HCT116 (cell line): Measurements from ENCODE around the gene RNASE9. TPM values are rescaled to one million over a fixed set of nuclear protein-coding genes. Genes with fewer than 3 reads are reported as not detected.
"Not testable (repeated sequence)": the region's sequence is repeated elsewhere in the genome, so short reads cannot be mapped to it uniquely, and the experiment has no call there.

ENCODE experiments used
- ATAC-seq: fragments of 200-7000 bp; cut with Tn5 transposase; 2 replicates; pipeline ENCODE4 v1.9.1; 2020; ENCODE audit warnings: mild to moderate bottlenecking, moderate library complexity
- BruUV-seq: library from RNA; stranded (reverse); fragments of 400-500 nt; replicated peaks from 2 replicates; lab custom pipeline; 2021; lab: Mats Ljungman, UMichigan
- CTCF ChIA-PET: fragments of 300-600 bp; sonication (Branson Sonifier 250); formaldehyde crosslinking; loops from one replicate; lab custom pipeline; 2021; ENCODE audit warnings: antibody characterized with exemption; lab: Charles Lee
- POLR2A ChIA-PET: fragments of 300-600, 350-600 bp; sonication (Branson Sonifier 250); formaldehyde crosslinking; loops from one replicate; lab custom pipeline; 2021; ENCODE audit warnings: antibody characterized with exemption; lab: Charles Lee
- RAD21 ChIA-PET, 2 experiments: fragments of 300-600 bp; sonication (Branson Sonifier 250); formaldehyde crosslinking; loops; one replicate each; lab custom pipeline; 2023; ENCODE audit warnings: low total read pairs in 2 of 2; ENCODE audit not compliant: uncharacterized antibody in 2 of 2, unreplicated experiment in 2 of 2, low non-redundant PET in 1 of 2; lab: Charles Lee
- DNase-seq: peaks from one replicate; pipeline ENCODE4 v3.0.0-alpha.2; 2010; ENCODE audit warnings: low read depth, low spot score
- H2AFZ ChIP-seq: fragments of 200-600 bp; shearing (Covaris generic), sonication (generic); 2 replicates; pipeline ENCODE4 v1.6.1; 2017; ENCODE audit warnings: low read depth, mixed run types, mixed read lengths, antibody characterized with exemption, low read length; ENCODE audit not compliant: poor library complexity, severe bottlenecking
- H3K27ac ChIP-seq: 2 replicates; pipeline ENCODE4 v1.5.1; 2012; ENCODE audit warnings: low read depth, low read length
- H3K27me3 ChIP-seq: fragments of 200-600 bp; sonication (generic); 2 replicates; pipeline ENCODE4 v1.6.1; 2016; ENCODE audit warnings: mixed run types, low read length, mixed read lengths; ENCODE audit not compliant: insufficient read depth
- H3K36me3 ChIP-seq, 2 experiments: fragments of 200-500 bp in 1 of 2; fragments of 200-600 bp in 1 of 2; sonication (Bioruptor generic) in 1 of 2; sonication (generic) in 1 of 2; 2 replicates each; pipeline versions ENCODE4 v1.5.1 to v1.6.1; 2014 to 2016; ENCODE audit warnings: low read length in 2 of 2, inconsistent platforms in 1 of 2, mixed read lengths in 1 of 2, mixed run types in 1 of 2; ENCODE audit not compliant: insufficient read depth in 2 of 2, control insufficient read depth in 1 of 2
- H3K4me1 ChIP-seq, 2 experiments: fragments of 200-600 bp in 1 of 2; sonication (generic) in 1 of 2; 2 replicates each; pipeline versions ENCODE4 v1.5.1 to v1.6.1; 2012 to 2017; ENCODE audit warnings: low read length in 2 of 2, inconsistent platforms in 1 of 2, mild to moderate bottlenecking in 1 of 2, mixed read lengths in 1 of 2, mixed run types in 1 of 2, moderate library complexity in 1 of 2; ENCODE audit not compliant: insufficient read depth in 2 of 2, control insufficient read depth in 1 of 2
- H3K4me2 ChIP-seq: fragments of 200-600 bp; sonication (generic); 2 replicates; pipeline ENCODE4 v1.6.1; 2017; ENCODE audit warnings: mixed run types, low read length, mixed read lengths
- H3K4me3 ChIP-seq, 2 experiments: fragments of 200-600 bp in 1 of 2; sonication (generic) in 1 of 2; replicated peaks in 1 of 2; 2 replicates each; pipeline ENCODE4 v1.5.1; 2011 to 2016; ENCODE audit warnings: low read length in 2 of 2, control low read depth in 1 of 2, low read depth in 1 of 2, mild to moderate bottlenecking in 1 of 2, mixed read lengths in 1 of 2, mixed run types in 1 of 2
- H3K79me2 ChIP-seq: fragments of 200-600 bp; sonication (generic); 2 replicates; pipeline ENCODE4 v1.6.1; 2017; ENCODE audit warnings: mild to moderate bottlenecking, mixed run types, low read length, moderate library complexity, mixed read lengths; ENCODE audit not compliant: insufficient read depth
- H3K9ac ChIP-seq: fragments of 200-600 bp; sonication (generic); 2 replicates; pipeline ENCODE4 v1.6.1; 2016; ENCODE audit warnings: low read length, mixed read lengths
- H3K9me2 ChIP-seq: fragments of 200-600 bp; sonication (generic), shearing (Covaris generic); 2 replicates; pipeline ENCODE4 v1.6.1; 2017; ENCODE audit warnings: mixed run types, mild to moderate bottlenecking, moderate library complexity; ENCODE audit not compliant: insufficient read depth
- H3K9me3 ChIP-seq, 2 experiments: fragments of 200-500 bp in 1 of 2; fragments of 200-600 bp in 1 of 2; sonication (Bioruptor generic) in 1 of 2; sonication (generic) in 1 of 2; 2 replicates each; pipeline ENCODE4 v1.6.1; 2014 to 2017; ENCODE audit warnings: low read length in 2 of 2, mixed read lengths in 2 of 2, inconsistent platforms in 1 of 2, low read depth in 1 of 2, mild to moderate bottlenecking in 1 of 2, mixed run types in 1 of 2, moderate library complexity in 1 of 2; ENCODE audit not compliant: control insufficient read depth in 1 of 2, insufficient read depth in 1 of 2
- H4K20me1 ChIP-seq: fragments of 200-600 bp; sonication (generic), shearing (Covaris generic); 2 replicates; pipeline ENCODE4 v1.6.1; 2017; ENCODE audit warnings: mixed run types, mild to moderate bottlenecking, moderate library complexity; ENCODE audit not compliant: insufficient read depth
- ATF3 ChIP-seq: IDR thresholded peaks from 2 replicates; pipeline ENCODE4 v1.6.1; 2012
- CBX3 ChIP-seq: IDR thresholded peaks from 2 replicates; pipeline ENCODE4 v1.6.1; 2012; ENCODE audit warnings: low read depth
- CEBPB ChIP-seq: IDR thresholded peaks from 2 replicates; pipeline ENCODE4 v1.6.1; 2012; ENCODE audit warnings: low read depth
- EGR1 ChIP-seq: IDR thresholded peaks from 2 replicates; pipeline ENCODE4 v1.6.1; 2012; ENCODE audit warnings: low read depth
- ELF1 ChIP-seq: IDR thresholded peaks from 2 replicates; pipeline ENCODE4 v1.6.1; 2012; ENCODE audit warnings: low read depth, borderline replicate concordance
- EZH2 ChIP-seq: fragments of 200-600 bp; sonication (generic); IDR thresholded peaks from 2 replicates; pipeline ENCODE4 v1.6.1; 2017; ENCODE audit warnings: antibody characterized with exemption, mixed run types
- EZH2phosphoT487 ChIP-seq: fragments of 200-600 bp; IDR thresholded peaks from 2 replicates; pipeline ENCODE4 v1.6.1; 2018; ENCODE audit warnings: antibody characterized with exemption, borderline replicate concordance
- JUND ChIP-seq: IDR thresholded peaks from 2 replicates; pipeline ENCODE4 v1.6.1; 2012
- MAX ChIP-seq: IDR thresholded peaks from 2 replicates; pipeline ENCODE4 v1.6.1; 2012
- RAD21 ChIP-seq: IDR thresholded peaks from 2 replicates; pipeline ENCODE4 v1.6.1; 2012; ENCODE audit warnings: low read depth, mild to moderate bottlenecking
- SP1 ChIP-seq: IDR thresholded peaks from 2 replicates; pipeline ENCODE4 v1.6.1; 2012; ENCODE audit warnings: low read depth
- SRF ChIP-seq: IDR thresholded peaks from 2 replicates; pipeline ENCODE4 v1.6.1; 2012; ENCODE audit warnings: low read depth
- TCF7L2 ChIP-seq: IDR thresholded peaks from 2 replicates; pipeline ENCODE4 v1.7.0; 2011; ENCODE audit warnings: borderline replicate concordance, inconsistent platforms; ENCODE audit not compliant: insufficient read depth, insufficient read length; ENCODE audit errors: extremely low read depth
- YY1 ChIP-seq: IDR thresholded peaks from 2 replicates; pipeline ENCODE4 v1.6.1; 2011; ENCODE audit warnings: low read length, low read depth, moderate library complexity, mild to moderate bottlenecking; ENCODE audit not compliant: insufficient replicate concordance; ENCODE audit errors: extremely low read depth
- ZFX ChIP-seq: fragments of 450-650 bp; IDR thresholded peaks from 2 replicates; pipeline ENCODE4 v1.6.1; 2017
- intact Hi-C: fragments of 100-400 bp; cut with micrococcal nuclease; formaldehyde crosslinking; loops from 2 replicates; pipeline ENCODE4 v1.10.0; 2022
- total RNA-seq: library from RNA; stranded (reverse); gene quantifications from one replicate; pipeline ENCODE4 v1.2.1, GENCODE V29; 2021; ENCODE audit not compliant: unreplicated experiment
- TF ChIP-seq, protein P1 (sequence below): IDR thresholded peaks from 2 replicates; pipeline ENCODE4 v1.6.1; 2012; ENCODE audit warnings: low read depth
- TF ChIP-seq, protein P2 (sequence below), 3 experiments: fragments of 200-600 bp in 1 of 3; sonication (generic) in 1 of 3; IDR thresholded peaks in 2 of 3; conservative IDR thresholded peaks in 1 of 3; 2 replicates each; pipeline ENCODE4 v1.5.1; 2012 to 2017; ENCODE audit warnings: low read depth in 2 of 3, low read length in 2 of 3, antibody characterized with exemption in 1 of 3, borderline replicate concordance in 1 of 3, control low read depth in 1 of 3, mild to moderate bottlenecking in 1 of 3, mixed read lengths in 1 of 3, mixed run types in 1 of 3, moderate library complexity in 1 of 3; ENCODE audit not compliant: insufficient read depth in 1 of 3

The RNASE9 gene
- total RNA-seq, 1 experiment from 2014 or later, result not detected

DNA sequence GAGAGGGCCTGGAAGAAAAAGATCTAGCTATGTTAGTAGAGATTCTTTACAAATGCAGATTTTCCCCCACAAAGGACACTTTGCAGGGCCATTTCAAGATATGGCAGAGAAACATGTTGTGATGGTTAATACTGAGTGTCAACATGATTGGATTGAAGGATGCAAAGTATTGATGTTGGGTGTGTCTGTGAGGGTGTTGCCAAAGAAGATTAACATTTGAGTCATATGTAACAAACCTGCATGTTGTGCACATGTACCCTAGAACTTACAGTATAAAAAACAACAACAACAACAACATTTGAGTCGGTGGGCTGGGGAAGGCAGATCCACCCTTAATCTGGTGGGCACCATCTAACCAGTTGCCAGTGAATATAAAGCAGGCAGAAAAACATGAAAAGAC, 6.4 kb upstream of the RNASE9 start:
- H3K9me2 ChIP-seq, RAD21 ChIA-PET, H3K9me3 ChIP-seq, POLR2A ChIA-PET, intact Hi-C loops, H3K9ac ChIP-seq, BruUV-seq, CTCF ChIA-PET, H3K4me3 ChIP-seq, H3K4me1 ChIP-seq, H3K27me3 ChIP-seq, H3K36me3 ChIP-seq, ATAC-seq, H3K27ac ChIP-seq, H3K4me2 ChIP-seq, H4K20me1 ChIP-seq, DNase-seq, H3K79me2 ChIP-seq, H2AFZ ChIP-seq: not testable (repeated sequence)

DNA sequence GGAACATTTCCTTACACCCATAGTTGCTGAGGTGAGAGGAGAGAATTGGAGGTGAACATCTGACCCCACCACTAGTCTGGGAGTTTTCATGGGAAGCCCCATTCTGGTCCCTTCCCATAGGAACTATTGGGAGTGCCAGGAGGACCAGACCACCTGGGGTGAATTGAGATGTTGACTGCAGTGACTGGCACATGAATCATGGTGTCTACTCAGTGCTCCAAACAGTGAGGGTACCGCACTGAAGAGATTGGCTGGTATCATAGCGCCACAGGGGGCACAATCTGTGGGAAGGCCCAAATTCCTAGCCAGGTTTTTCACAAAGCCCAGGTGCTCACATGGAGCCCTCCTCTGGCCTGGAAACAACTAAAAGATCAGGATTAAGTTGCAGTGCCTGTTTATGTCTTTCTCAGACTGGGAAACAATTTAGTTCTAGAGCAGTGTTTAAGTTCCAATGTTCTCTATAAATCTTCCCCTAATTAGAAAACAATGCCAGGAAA, 3.7 kb upstream of the RNASE9 start:
- TF ChIP-seq SRF (no peak), CEBPB (no peak), MAX (no peak), EZH2 (no peak), SP1 (no peak), ELF1 (no peak), TCF7L2 (no peak), RAD21 (no peak), ZFX (no peak), CBX3 (no peak), EZH2phosphoT487 (no peak), JUND (no peak), EGR1 (no peak), ATF3 (no peak), YY1 (no peak)
- TF ChIP-seq, protein P1, sequence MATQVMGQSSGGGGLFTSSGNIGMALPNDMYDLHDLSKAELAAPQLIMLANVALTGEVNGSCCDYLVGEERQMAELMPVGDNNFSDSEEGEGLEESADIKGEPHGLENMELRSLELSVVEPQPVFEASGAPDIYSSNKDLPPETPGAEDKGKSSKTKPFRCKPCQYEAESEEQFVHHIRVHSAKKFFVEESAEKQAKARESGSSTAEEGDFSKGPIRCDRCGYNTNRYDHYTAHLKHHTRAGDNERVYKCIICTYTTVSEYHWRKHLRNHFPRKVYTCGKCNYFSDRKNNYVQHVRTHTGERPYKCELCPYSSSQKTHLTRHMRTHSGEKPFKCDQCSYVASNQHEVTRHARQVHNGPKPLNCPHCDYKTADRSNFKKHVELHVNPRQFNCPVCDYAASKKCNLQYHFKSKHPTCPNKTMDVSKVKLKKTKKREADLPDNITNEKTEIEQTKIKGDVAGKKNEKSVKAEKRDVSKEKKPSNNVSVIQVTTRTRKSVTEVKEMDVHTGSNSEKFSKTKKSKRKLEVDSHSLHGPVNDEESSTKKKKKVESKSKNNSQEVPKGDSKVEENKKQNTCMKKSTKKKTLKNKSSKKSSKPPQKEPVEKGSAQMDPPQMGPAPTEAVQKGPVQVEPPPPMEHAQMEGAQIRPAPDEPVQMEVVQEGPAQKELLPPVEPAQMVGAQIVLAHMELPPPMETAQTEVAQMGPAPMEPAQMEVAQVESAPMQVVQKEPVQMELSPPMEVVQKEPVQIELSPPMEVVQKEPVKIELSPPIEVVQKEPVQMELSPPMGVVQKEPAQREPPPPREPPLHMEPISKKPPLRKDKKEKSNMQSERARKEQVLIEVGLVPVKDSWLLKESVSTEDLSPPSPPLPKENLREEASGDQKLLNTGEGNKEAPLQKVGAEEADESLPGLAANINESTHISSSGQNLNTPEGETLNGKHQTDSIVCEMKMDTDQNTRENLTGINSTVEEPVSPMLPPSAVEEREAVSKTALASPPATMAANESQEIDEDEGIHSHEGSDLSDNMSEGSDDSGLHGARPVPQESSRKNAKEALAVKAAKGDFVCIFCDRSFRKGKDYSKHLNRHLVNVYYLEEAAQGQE, result no peak
- TF ChIP-seq, protein P2, sequence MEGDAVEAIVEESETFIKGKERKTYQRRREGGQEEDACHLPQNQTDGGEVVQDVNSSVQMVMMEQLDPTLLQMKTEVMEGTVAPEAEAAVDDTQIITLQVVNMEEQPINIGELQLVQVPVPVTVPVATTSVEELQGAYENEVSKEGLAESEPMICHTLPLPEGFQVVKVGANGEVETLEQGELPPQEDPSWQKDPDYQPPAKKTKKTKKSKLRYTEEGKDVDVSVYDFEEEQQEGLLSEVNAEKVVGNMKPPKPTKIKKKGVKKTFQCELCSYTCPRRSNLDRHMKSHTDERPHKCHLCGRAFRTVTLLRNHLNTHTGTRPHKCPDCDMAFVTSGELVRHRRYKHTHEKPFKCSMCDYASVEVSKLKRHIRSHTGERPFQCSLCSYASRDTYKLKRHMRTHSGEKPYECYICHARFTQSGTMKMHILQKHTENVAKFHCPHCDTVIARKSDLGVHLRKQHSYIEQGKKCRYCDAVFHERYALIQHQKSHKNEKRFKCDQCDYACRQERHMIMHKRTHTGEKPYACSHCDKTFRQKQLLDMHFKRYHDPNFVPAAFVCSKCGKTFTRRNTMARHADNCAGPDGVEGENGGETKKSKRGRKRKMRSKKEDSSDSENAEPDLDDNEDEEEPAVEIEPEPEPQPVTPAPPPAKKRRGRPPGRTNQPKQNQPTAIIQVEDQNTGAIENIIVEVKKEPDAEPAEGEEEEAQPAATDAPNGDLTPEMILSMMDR (IDR thresholded peaks at IDR 0.05 in 2 of 3, conservative IDR thresholded peaks at IDR 0.05 in 1 of 3; ENCODE audit: borderline replicate concordance in 1 of 3, insufficient read depth in 1 of 3, low read depth in 2 of 3, low read length in 2 of 3), result no peak
- no TSS peak for BruUV-seq
- no peaks in the 10 kb centered on the region for H3K9me3 ChIP-seq
- ChIA-PET RAD21 (no interaction called here), CTCF (no interaction called here), POLR2A (no interaction called here)
- DNase-seq (no peak), ATAC-seq (peak; percentile 22; the same call in 1 of the 2 replicates)
- H2AFZ ChIP-seq, result no peak overlapping the region
- no peaks in the 10 kb centered on the region for H3K79me2 ChIP-seq
- H4K20me1 ChIP-seq, result no peaks in the 10 kb centered on the region
- H3K4me3 ChIP-seq, result no peak overlapping the region
- no peaks in the 10 kb centered on the region for H3K4me1 ChIP-seq
- H3K9me2 ChIP-seq, result no peaks in the 10 kb centered on the region
- intact Hi-C loops, result no loop called here
- no peak overlapping the region for H3K9ac ChIP-seq
- H3K4me2 ChIP-seq, result no peak overlapping the region
- H3K36me3 ChIP-seq, result no peaks in the 10 kb centered on the region
- H3K27ac ChIP-seq, result no peak overlapping the region
- no peaks in the 10 kb centered on the region for H3K27me3 ChIP-seq
